Stimulated activated CD8-positive, alpha-beta memory T cell treated with anti-CD3 and anti-CD28 coated beads, Interleukin-7, amount 100 ng/mL, for 48 hours (primary cell): Measurements from ENCODE around the gene IL12B.
"Not testable (repeated sequence)": the region's sequence is repeated elsewhere in the genome, so short reads cannot be mapped to it uniquely, and the experiment has no call there.

Source experiments
- DNase-seq, 2 donors: peaks; one replicate each; pipeline ENCODE4 v3.0.0-alpha.2; 2020; ENCODE audit warnings: low read depth in 1 of 2; ENCODE audit errors: extremely low read depth in 1 of 2

The IL12B gene

DNA sequence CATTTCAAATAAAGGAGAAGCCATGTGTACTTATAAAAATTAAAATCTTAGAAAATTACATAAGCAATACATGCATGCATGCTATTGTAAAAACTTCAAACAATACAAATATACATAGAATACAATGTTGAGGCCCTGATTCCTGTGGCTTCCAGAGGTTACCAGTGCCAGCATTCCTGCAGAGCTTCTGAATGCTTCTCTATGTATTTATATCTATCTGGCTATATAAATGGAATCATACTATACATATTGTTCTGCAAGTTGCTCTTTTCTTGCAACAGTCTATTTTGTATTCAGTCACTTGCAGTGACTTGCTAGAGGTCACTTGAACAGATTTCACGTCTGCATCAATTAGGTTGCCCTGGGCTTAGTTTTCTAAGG is 3.2 kb upstream of the IL12B start:
- no peak for DNase-seq

DNA sequence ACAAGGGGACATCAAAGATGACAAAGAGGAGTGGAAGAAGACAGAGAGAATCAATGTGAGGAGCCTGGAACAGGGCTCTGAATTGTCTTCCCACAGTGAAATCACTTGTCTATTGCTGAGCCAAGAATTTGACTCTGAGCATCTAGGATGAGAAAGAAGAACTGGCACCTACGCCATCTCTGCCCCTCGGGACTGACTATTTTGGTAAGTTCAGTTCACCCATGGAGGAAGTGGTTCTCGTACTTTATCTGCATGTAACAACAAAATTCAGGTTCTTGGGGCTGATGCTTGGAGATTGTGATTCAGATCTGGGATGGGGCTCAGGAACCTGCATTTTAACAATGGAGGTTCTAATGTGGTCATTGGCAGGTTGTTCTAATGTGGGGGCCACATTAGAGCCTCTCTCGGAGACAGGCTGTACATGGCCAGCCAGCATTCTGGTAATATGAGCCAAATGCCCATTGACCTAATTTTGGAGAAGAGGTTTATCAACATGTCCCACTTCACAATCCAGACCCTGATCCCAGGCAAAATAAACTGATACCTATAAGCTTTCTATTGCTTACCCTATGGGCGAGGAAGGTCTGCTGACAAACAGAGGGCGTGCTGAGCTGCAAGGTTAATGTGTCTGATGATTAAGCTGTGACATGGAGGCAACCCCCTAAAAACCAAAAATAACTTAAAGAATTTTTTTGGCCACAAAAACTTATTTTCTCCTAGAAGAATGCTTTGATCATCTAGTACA is 2.7 kb upstream of the IL12B start:
- no peak for DNase-seq

DNA sequence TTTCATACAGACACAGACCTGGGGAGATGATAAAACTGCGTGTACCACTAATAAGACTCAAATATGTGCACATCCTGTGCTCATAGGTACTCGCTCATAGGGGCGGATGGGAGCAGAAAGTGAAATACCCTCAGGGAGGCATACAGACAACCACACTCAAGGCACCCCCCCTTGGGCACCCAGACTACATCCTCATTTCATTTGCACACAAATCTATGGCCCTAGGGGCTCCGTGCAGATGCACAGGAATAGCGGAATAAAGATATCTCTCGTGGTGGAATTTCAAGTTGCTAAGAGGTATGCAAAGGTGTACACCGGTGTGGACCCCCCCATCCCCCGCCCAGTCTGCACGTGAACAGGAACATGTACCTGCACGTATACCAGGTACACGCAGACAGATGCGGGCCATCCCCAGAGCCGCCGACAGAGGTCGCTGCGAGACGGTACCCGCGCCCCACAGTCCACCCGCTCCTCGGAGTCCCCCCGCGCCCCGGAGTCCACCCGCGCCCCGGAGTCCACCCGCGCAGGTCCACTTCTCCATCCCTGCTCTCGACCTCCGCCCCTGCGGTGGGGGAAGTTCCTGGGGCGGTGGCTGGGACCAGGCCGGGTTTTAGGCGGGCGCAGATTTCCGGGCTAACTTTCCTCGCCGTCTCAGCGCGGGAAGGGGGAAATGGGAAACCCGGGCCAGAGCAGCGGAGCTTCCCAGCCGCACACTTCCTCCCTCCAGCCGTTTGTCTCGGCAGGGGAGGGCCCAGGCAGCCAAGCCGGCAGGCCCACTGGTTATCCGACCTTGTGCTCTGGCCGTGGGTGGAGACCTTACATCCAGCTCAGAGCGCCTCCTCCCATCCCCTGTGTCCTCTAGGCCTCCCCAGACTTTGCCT is 1.0 kb upstream of the IL12B start:
- DNase-seq = peak in 1 of 2 donors; percentile 31

DNA sequence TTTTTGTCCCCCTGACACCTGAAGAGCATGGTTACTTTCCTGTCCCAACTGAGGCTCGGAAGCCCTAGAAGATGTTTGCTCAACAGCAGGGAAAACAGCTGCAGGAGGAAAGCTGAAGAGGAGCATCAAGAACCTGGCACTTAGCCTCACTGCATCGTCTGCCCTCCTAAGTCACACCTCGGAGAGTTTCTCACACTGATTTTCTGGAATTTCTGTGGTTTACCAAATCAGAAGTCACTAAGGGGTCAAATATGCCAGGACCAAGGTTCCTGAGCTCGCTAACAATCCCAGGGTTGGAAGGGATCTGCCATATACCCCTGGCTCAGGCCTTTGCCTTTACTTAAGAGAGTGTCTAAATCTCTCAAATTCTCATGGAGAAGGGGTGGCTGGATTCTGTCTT is 5.3 kb downstream of the IL12B start:
- DNase-seq = no peak

DNA sequence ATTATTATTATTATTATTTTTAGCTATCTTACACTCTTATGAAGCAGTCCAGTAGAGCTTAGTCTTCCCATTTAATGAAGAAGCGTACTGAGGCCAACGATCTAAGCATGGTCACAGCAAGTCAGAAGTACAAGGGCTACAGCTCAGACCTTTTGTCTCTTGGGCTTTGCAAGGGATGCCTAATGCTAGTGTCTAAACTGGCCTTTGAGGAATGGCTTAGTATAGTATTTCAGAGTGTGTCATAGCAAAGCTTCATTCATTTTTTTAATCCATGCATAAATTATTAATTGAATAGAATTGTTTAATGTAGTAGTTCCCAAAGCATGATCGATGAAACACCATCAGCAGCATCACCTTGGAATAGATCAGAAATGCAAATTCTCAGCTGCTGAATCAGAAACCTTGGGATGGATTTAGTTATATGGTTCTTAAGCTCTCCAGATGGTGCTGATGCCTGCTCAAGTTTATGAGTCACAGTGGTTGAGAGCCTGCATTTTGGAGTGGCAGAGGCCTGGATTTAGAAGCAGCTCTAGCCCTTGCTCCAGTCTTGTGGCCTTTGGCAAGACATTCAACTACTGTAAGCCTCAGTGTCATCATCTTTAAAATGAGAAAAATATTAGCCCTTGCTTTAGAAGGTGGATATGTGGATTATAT is 6.1 kb downstream of the IL12B start:
- DNase-seq = no peak

DNA sequence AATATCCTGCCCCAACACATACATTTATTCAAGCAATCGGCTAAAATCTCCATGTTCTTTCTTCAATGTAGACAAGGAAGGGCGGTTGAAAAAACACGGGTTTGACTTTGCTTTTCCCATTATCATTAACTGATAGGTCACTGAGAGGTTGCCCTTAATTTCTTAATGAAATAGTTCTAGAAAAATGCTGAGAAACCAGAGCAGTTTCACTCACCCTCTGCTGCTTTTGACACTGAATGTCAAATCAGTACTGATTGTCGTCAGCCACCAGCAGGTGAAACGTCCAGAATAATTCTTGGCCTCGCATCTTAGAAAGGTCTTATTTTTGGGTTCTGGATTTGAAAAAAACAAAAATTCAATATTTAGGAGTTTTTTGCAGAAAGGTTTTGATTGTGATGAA is 8.1 kb downstream of the IL12B start:
- no peak for DNase-seq

DNA sequence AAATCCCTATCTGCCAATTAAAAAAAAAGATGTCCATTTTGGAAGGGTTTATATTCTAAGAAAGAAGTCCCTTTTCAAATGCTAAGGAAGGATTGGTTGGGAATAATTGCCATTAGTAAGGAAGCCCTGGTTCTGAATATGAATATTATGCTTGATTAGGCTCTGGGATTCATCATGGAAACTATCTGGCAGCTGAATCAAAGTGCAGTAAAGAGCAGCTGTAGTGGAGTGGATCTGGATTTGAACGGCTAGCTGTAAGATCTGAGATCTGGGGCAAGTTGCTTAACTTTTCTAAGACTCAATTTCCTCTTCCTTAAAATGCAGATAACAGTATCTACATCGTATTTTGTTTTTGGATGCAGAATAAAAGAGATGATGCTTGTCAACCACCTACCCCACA is 10.5 kb downstream of the IL12B start:
- no peak for DNase-seq

DNA sequence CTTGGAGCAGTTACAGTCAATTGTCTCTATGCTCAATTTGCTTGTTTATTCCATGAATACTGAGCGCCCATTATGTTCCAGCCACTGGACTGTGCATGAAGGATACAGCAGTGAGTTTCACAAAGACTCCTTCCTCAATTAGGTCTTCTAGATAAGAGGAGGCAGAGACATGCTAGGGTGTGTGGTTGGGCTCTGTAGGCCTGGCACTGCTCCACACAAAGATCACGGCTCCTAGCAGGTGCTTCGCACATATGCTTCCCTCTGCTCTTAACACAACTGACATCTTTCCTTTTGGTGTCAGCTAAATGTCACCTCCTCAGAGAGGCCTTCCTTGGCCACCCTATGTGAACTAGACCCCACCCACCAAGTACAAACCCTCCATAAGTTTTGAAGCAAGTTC is 10.9 kb downstream of the IL12B start:
- no peak for DNase-seq

DNA sequence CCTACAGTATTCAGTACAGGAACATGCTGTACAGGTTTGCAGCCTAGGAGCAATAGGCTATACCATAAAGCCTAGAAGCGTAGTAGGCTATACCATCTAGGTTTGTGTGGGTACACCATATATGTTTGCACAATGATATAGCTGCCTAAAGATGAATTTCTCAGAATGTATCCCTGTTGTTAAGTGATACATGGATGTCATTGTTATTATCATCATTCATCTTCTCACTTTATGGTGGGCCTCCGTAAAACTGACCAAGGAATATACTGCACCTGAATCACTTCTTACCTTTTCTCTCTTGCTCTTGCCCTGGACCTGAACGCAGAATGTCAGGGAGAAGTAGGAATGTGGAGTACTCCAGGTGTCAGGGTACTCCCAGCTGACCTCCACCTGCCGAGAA is 11.8 kb downstream of the IL12B start:
- DNase-seq = no peak

DNA sequence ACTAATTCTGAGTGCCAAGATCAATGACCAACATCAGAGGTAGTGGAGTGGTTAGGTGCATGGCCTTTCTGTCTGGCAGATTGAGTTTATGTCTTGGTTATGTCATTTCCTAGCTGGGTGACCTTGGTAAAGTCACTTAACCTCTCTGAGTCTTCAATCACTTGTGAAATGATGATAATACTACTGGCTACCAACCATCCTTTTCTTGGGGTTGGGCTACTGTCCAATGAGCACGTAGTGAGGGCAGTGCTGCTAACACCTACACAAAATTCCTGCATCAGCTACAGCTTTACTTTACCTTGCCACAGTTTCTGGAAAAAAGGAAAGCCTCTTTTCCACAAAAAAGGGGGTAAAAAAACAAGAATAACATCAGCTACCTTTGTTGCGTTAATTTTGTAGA is 12.4 kb downstream of the IL12B start:
- no peak for DNase-seq

DNA sequence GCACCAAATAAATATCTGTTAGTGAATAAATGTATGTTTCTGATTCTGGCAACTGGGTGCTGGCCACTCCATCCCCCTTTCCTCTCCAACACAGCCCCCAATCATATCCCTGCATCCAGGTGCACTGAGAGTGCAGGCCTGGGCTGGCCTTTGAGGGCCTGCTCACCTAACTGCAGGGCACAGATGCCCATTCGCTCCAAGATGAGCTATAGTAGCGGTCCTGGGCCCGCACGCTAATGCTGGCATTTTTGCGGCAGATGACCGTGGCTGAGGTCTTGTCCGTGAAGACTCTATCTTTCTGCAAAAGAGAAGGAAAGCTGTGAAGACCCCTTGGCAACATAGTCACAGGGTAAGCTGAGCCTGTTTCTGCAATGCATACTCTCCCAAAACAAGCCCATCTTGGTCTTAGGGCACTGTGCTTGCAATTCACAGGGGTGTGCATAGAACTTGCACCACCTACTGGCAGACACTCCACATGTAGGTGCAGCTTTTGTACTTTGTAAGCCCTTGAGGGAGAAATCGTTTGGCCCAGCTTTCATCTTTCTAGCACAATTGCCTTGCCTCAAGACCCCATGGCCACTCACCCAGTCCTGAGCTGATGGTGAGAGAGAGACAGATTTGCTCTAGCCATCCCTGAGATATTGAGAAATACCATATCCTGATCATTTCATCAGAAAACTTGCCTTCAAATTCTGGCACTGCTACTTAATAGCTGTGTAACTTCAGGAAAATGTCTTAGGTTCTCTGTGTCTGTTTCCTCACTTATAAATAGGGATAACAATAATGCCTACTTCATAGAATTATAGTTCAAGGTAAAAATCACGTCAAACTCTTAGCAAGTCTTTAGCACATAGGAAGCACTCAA is 13.5 kb downstream of the IL12B start:
- DNase-seq = no peak

DNA sequence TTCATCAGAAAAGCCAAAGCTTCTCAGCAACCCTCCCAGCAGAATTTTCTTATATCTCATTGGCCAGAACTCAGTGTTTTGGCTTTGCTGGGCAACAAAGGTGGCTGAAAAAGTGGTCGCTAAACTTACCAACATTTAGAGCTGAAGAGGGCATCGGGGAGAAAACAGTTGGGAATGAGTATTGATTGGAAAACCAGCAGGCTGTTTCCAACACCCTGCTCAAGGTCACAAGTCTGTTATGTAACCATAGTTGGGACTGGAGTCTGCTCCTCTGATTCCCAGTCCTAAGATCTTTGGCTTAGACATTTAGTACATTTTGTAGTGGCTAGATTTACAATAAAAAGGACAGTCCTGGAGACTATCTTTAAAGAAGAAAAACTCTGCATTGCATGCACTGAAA is 17.1 kb downstream of the IL12B start:
- DNase-seq = no peak

DNA sequence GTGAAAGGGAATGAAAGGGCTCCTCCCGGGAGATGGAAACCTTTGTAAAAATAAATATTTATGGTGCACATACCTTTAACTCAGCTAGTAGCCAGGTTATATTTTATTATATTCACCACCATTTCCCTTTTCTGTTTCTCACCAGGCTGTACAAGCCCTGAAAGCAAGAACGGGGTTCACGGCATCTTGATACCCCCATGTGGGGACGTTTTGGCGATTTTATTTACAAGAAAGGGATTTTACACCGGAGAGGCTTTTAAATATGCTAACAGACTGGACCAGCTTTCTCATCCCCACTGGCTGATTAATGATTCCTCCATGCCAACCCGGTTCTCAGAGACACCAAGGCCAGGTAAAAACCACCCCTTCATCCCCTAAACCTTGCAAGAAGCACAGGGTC is 19.2 kb downstream of the IL12B start:
- DNase-seq = no peak

DNA sequence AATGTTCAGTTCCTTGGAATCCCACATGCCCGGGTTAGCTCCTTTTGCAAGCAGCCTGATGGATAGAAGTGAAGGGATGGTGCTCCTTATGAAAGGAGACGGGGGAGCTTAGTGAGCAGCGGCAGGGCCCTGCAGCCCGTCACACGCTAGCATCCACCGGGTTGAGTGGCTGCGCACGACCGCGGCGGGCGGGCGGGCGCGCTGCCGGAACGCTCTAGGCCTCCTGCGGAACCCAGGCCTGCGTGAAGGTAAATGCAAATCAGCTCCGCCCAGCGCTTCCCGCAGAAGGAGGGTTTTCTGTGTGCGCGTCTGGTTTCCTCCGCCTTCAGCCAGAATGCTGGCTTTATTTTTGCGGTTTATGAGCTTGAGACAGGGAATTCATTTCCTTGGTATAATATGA is 19.8 kb downstream of the IL12B start:
- DNase-seq = no peak

DNA sequence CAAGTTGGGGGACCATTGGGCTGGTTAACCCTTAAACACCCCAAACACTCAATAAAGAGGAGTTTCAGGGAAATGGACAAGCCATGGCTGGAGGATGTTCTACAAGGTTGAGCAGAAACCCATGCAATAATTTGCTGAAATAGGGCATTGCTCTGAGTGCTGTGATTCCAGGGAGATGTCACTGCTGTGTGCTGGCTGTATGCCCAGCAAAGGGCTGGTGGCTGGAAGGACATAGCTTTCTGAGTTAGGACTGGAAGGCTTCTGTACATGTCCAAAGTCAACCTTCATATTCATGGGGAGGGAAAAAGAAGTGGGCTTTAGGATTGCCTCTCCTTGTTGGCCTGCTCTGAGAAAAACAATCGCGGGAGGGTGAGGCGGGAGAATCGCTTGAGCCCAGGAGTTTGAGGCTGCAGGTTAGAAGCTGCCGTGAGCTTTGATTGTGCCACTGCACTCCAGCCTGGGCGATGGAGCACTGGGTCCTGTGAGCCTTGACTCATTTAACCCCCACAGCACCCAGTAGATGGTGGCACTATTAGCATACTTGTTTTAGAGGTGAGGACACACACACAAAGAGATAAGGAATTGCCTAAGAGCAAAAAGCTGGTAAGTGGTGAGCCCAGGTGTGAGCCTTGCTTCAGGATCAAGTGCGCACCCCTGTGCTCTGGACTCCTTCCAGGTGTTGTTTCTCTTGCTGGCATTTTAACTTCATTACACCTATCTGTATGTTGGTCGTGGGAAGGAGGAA is 20.4 kb downstream of the IL12B start:
- DNase-seq = no peak

DNA sequence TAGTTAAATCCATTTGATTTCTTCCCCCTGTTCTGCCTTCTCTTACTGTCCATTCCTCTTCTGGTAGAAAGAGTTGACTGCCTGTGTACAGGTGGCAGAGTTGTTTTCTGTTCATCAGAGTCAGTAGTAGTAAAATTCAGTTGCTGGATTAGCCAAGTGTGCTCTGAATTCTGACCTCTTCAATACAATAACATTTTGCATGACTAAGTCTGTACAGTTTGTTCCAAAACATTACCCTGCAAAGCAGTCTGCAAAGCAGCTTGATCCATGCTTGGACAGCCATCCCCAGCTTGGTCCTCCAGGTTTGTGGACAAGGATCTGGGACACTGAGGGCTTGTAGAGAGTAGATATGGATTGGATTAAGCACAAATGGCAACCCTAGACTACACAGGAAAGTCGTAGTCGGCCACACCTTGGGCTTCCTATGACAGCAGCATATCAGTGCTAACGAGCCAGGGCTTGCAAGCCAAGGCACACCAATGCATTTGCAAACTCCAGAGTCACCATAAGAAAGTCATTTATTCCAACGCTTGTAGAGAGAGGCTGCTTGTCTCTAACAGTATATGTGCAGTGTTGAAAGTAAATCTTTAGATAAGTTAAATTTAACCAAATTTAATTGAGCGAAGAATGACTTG is 25.2 kb downstream of the IL12B start:
- no peak for DNase-seq

DNA sequence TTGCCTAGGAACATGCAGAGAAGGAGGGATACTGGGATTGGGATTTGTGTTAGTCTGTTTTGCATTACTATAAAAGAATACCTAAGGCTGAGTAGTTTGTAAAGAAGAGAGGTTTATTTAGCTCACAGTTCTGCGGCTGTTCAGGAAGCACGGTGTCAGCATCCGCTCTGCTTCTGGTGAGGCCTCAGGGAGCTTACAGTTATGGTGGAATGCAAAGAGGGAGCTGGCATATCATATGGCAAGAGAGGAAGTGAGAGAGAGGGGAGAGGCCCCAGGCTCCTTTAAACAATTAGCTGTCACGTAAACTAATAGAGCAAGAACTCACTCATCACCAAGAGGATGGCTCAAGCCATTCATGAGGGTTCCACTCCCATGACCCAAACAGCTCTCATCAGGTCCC is 27.0 kb downstream of the IL12B start:
- no peak for DNase-seq

DNA sequence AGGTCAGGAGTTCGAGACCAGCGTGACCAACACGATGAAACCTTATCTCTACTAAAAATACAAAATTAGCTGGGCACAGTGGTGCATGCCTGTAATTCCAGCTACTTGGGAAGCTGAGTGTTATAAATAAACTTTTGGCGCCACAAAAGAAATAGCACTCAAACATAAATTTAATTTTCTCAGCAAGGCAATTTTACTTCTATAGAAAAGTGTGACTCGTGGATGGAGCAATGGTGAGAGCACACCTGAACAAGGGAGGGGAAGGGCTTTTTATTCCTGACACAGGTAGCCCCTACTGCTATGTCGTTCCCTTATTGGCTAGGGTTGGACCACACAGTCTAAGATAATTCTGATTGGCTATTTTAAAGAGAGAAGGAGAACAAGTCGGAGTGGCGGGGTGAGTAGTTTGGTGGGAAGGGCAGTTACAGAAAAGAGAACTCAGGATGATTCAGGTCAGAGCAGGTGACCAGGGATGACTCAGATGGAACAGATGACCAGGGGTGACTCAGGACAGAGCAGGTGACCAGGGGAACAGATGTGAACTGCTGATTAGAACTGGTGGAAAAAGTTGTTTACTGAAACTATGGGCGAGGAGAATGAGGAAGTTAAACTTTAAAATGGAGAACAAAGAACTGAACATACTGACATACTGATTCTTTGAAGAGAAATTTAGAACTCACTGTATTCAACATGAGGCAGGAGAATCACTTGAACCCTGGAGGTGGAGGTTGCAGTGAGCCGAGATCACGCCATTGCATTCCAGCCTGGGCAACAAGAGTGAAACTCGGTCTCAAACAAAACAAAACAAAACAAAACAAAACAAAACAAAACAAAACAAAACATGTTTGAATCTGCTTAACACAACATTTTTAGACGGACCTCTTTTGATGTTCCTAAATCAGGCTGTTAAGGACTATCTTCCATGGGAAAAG is 28.1 kb downstream of the IL12B start:
- not testable (repeated sequence) for DNase-seq

DNA sequence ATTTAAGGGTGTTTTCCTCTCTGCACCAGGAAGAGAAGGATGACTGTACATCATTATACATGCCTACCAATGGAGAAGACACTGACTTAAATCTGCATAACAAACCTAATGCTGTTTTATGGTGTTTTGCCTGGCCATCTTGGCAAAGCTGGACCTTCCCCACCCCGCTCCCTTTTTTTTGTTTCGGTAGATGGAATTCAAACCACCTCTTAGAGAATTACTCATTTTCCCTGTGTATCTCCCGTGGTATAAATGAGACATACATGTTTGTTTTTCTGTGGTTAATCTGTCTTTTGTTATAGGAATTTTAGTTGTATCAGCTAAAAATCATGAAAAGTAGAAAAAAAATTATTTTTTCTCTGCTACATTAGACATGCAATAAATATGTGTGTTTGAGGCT is 28.8 kb downstream of the IL12B start:
- DNase-seq = no peak
